H7 (cell line): ENCODE data around the gene UBE2D3. TPM values are rescaled to one million over a fixed set of nuclear protein-coding genes. Genes with fewer than 3 reads are reported as not detected.
"Not testable (repeated sequence)": the region's sequence is repeated elsewhere in the genome, so short reads cannot be mapped to it uniquely, and the experiment has no call there.

Experiments used
- DNase-seq: peaks from one replicate; pipeline ENCODE4 v3.0.0; 2012
- H3K27me3 ChIP-seq: 2 replicates; pipeline ENCODE4 v1.6.0; 2011; ENCODE audit warnings: mild to moderate bottlenecking, low read length; ENCODE audit not compliant: control insufficient read depth, insufficient read depth
- H3K36me3 ChIP-seq: replicated peaks from 2 replicates; pipeline ENCODE4 v1.5.1; 2011; ENCODE audit warnings: low read length; ENCODE audit not compliant: control insufficient read depth, insufficient read depth
- H3K4me3 ChIP-seq: 2 replicates; pipeline ENCODE4 v1.5.1; 2011; ENCODE audit warnings: low read depth, mild to moderate bottlenecking, control low read depth, low read length, moderate library complexity; ENCODE audit not compliant: insufficient read depth
- total RNA-seq: library from RNA; depleted of rRNA; stranded (reverse); fragments of >200 nt; shearing (Covaris generic); gene quantifications from 2 replicates; pipeline ENCODE4 v1.2.3, GENCODE V29; 2014

The UBE2D3 gene
- total RNA-seq, 1 experiment from 2014 or later: 437 TPM

GRCh38 chr4:102823897-102824296 is 3.5 kb downstream of the UBE2D3 start:
- Histone ChIP-seq H3K36me3 (no peaks in the 10 kb centered on the region), H3K27me3 (no peaks in the 10 kb centered on the region), H3K4me3 (no peak overlapping the region)
- no peak for DNase-seq

- Histone ChIP-seq H3K4me3 (no peak overlapping the region), H3K36me3 (no peaks in the 10 kb centered on the region), H3K27me3 (no peaks in the 10 kb centered on the region)
- no peak for DNase-seq
Observed at GRCh38 chr4:102823464-102823863, 3.9 kb downstream of the UBE2D3 start.

- no peaks in the 10 kb centered on the region for H3K36me3 ChIP-seq
- H3K27me3 ChIP-seq: no peaks in the 10 kb centered on the region
- H3K4me3 ChIP-seq: no peak overlapping the region
- no peak for DNase-seq
Observed at GRCh38 chr4:102819588-102820365, 7.6 kb downstream of the UBE2D3 start.

- DNase-seq, H3K4me3 ChIP-seq, H3K36me3 ChIP-seq, H3K27me3 ChIP-seq: not testable (repeated sequence)
Observed at GRCh38 chr4:102819100-102819499, 8.3 kb downstream of the UBE2D3 start.

GRCh38 chr4:102817613-102818268 is 9.6 kb downstream of the UBE2D3 start:
- Histone ChIP-seq H3K36me3 (no peaks in the 10 kb centered on the region), H3K27me3 (no peaks in the 10 kb centered on the region), H3K4me3 (no peak overlapping the region)
- no peak for DNase-seq

GRCh38 chr4:102817021-102817605 is 10.2 kb downstream of the UBE2D3 start:
- H3K36me3 ChIP-seq: no peaks in the 10 kb centered on the region
- no peak for DNase-seq
- H3K27me3 ChIP-seq: no peaks in the 10 kb centered on the region
- H3K4me3 ChIP-seq: no peak overlapping the region

GRCh38 chr4:102815981-102816380 is 11.4 kb downstream of the UBE2D3 start:
- no peaks in the 10 kb centered on the region for H3K36me3 ChIP-seq
- no peak for DNase-seq
- no peaks in the 10 kb centered on the region for H3K27me3 ChIP-seq
- H3K4me3 ChIP-seq: no peak overlapping the region

- peaks cover 1% of the 10 kb centered on the region for H3K36me3 ChIP-seq
- no peak overlapping the region for H3K4me3 ChIP-seq
- no peaks in the 10 kb centered on the region for H3K27me3 ChIP-seq
- DNase-seq: no peak
Observed at GRCh38 chr4:102809691-102810090, 17.7 kb downstream of the UBE2D3 start.

GRCh38 chr4:102809190-102809589 is 18.2 kb downstream of the UBE2D3 start:
- Histone ChIP-seq H3K27me3 (no peaks in the 10 kb centered on the region), H3K36me3 (peaks cover 1% of the 10 kb centered on the region), H3K4me3 (no peak overlapping the region)
- no peak for DNase-seq

GRCh38 chr4:102808009-102808408 is 19.3 kb downstream of the UBE2D3 start:
- no peak for DNase-seq
- Histone ChIP-seq H3K36me3 (peaks cover 4% of the 10 kb centered on the region), H3K4me3 (no peak overlapping the region)

GRCh38 chr4:102807345-102807744 is 20.0 kb downstream of the UBE2D3 start:
- Histone ChIP-seq H3K4me3 (no peak overlapping the region), H3K27me3 (no peaks in the 10 kb centered on the region), H3K36me3 (peaks cover 4% of the 10 kb centered on the region)
- no peak for DNase-seq

More at GRCh38 chr4:102808009-102808408, 19.3 kb downstream of the UBE2D3 start:
- H3K27me3 ChIP-seq: no peaks in the 10 kb centered on the region

- Histone ChIP-seq H3K4me3 (no peak overlapping the region), H3K36me3 (peaks cover 16% of the 10 kb centered on the region), H3K27me3 (no peaks in the 10 kb centered on the region)
- no peak for DNase-seq
Observed at GRCh38 chr4:102799816-102800215, 27.5 kb downstream of the UBE2D3 start.

- Histone ChIP-seq H3K36me3 (peaks cover 9% of the 10 kb centered on the region), H3K27me3 (no peaks in the 10 kb centered on the region), H3K4me3 (no peak overlapping the region)
- no peak for DNase-seq
Observed at GRCh38 chr4:102794999-102795398, 32.4 kb downstream of the UBE2D3 start.

GRCh38 chr4:102792361-102792936 is 34.9 kb downstream of the UBE2D3 start:
- no peak overlapping the region for H3K4me3 ChIP-seq
- no peak for DNase-seq
- H3K27me3 ChIP-seq: no peaks in the 10 kb centered on the region
- H3K36me3 ChIP-seq: peaks cover 3% of the 10 kb centered on the region
